Lower lobe of right lung (tissue), 2 donors: ENCODE measurements around the gene B3GALT5. TPM values are rescaled to one million over a fixed set of nuclear protein-coding genes. Genes with fewer than 3 reads are reported as not detected.

Source experiments
- ATAC-seq, 2 donors: fragments of 200-7000 bp; cut with Tn5 transposase; one replicate each; pipeline ENCODE4 v1.9.1; 2020 to 2022; ENCODE audit warnings: mild to moderate bottlenecking in 2 of 2, moderate library complexity in 2 of 2
- DNase-seq: peaks from one replicate; pipeline ENCODE4 v3.0.0-alpha.2; 2020
- H3K27ac ChIP-seq: fragments of 200-600 bp; one replicate; pipeline ENCODE4 v1.8.0; 2022
- H3K27me3 ChIP-seq: fragments of 200-600 bp; one replicate; pipeline ENCODE4 v1.8.0; 2022; ENCODE audit warnings: low read depth
- H3K36me3 ChIP-seq: fragments of 200-600 bp; one replicate; pipeline ENCODE4 v1.8.0; 2022; ENCODE audit warnings: mild to moderate bottlenecking
- H3K4me1 ChIP-seq: fragments of 200-600 bp; one replicate; pipeline ENCODE4 v1.8.0; 2022
- H3K4me3 ChIP-seq: fragments of 200-600 bp; one replicate; pipeline ENCODE4 v1.8.0; 2022; ENCODE audit warnings: mild to moderate bottlenecking
- H3K9me3 ChIP-seq: fragments of 200-600 bp; one replicate; pipeline ENCODE4 v1.8.0; 2022
- intact Hi-C: fragments of 100-400 bp; cut with DNase I; formaldehyde crosslinking; loops from one replicate; pipeline ENCODE4 v1.11.0; 2022
- total RNA-seq: library from RNA; stranded (reverse); fragmentation: NEBNext Ultra II Directional; extraction: Animal tissue kit (Norgen Biotek cat#: 25700); gene quantifications from one replicate; pipeline ENCODE4 v1.2.1, GENCODE V29; 2021
- TF ChIP-seq, protein P1 (sequence below): fragments of 200-600 bp; IDR thresholded peaks from one replicate; pipeline ENCODE4 v1.8.0; 2022; ENCODE audit warnings: antibody characterized with exemption, mild to moderate bottlenecking
- donor health status: DM: no; HTN: yes; CAD: no; lungs with severe emphysema.

B3GALT5 gene
- total RNA-seq, 1 donor from 2014 or later: 1.5 TPM

DNA sequence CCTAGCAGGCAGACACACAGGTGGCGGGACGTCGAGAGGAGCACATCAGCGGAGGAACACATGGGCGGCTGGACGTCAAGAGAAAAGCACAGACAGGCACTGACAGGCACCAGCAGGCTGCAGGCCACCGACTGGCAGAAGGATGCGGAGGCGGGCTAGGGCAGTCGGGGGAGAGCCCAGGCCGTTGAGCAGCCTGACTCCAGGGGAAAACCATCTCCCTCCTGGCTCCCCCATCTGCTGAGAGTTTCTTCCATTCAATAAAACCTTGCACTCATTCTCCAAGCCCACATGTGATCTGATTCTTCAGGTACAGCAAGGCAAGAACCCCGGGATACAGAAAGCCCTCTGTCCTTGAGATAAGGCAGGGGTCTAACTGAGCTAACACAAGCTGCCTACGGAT lies 25.5 kb downstream of the B3GALT5 start:
- intact Hi-C loops: no loop called here
- DNase-seq: no peak

DNA sequence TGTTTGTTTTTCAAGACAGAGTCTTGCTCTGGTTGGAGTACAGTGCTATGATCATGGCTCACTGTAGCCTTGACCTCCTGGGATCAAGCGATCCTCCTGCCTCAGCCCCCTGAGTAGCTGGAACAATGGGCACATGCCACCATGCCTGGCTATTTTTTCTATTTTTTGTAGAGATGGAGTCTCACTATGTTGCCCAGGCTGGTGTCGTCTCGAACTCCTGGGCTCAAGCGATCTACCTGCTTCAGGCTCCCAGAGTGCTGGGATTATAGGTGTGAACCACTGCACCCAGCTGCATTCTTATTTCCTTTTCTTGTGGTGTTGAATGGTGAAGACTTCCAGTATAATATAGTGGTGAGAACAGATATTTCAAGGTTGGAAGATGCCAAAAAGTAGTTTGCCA lies 28.0 kb downstream of the B3GALT5 start:
- peaks cover 10% of the 10 kb centered on the region for H3K27me3 ChIP-seq
- ATAC-seq: no peak
- no peaks in the 10 kb centered on the region for H3K36me3 ChIP-seq
- no peak for DNase-seq
- intact Hi-C loops: no loop called here
- no peaks in the 10 kb centered on the region for H3K4me1 ChIP-seq
- H3K4me3 ChIP-seq: no peak overlapping the region
- H3K9me3 ChIP-seq: no peaks in the 10 kb centered on the region
- no peak overlapping the region for H3K27ac ChIP-seq
- TF ChIP-seq, protein P1, sequence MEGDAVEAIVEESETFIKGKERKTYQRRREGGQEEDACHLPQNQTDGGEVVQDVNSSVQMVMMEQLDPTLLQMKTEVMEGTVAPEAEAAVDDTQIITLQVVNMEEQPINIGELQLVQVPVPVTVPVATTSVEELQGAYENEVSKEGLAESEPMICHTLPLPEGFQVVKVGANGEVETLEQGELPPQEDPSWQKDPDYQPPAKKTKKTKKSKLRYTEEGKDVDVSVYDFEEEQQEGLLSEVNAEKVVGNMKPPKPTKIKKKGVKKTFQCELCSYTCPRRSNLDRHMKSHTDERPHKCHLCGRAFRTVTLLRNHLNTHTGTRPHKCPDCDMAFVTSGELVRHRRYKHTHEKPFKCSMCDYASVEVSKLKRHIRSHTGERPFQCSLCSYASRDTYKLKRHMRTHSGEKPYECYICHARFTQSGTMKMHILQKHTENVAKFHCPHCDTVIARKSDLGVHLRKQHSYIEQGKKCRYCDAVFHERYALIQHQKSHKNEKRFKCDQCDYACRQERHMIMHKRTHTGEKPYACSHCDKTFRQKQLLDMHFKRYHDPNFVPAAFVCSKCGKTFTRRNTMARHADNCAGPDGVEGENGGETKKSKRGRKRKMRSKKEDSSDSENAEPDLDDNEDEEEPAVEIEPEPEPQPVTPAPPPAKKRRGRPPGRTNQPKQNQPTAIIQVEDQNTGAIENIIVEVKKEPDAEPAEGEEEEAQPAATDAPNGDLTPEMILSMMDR: no peak

More for the DNA sequence above, 25.5 kb downstream of the B3GALT5 start:
- TF ChIP-seq, protein P1: no peak
- no peak overlapping the region for H3K27ac ChIP-seq
- no peak overlapping the region for H3K4me3 ChIP-seq
- no peaks in the 10 kb centered on the region for H3K36me3 ChIP-seq
- no peak for ATAC-seq
- no peaks in the 10 kb centered on the region for H3K4me1 ChIP-seq
- H3K27me3 ChIP-seq: peaks cover 10% of the 10 kb centered on the region
- H3K9me3 ChIP-seq: no peaks in the 10 kb centered on the region

DNA sequence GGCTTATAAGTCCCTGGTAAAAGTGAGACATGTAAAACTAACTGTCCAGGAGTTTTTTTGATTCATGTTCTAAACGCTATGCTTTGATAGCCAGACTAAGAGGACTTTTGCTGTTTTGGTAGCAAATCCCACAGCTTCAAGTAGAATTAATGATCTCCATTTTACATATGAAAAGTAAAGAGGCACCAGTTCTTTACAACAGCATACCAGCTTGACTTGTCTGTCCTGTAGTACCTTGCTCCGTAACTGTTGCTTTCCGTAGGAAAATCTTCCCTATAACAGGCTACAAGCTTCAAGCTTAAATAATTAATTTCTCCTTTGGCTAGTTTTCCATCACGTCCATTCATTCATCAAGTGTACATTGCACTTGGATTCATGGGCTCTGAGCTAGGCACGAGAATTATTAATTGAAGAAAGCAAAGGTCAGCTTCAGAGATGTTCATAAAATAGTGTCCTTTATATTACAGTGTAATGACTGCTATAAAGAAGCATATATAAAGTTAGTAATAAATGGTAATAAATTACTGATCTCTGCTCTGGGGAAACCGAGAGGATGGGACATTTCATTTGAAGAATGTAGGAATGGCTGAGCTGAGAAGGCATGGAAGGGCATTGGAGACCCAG lies 29.2 kb downstream of the B3GALT5 start:
- Histone ChIP-seq H3K4me3 (no peak overlapping the region), H3K9me3 (no peaks in the 10 kb centered on the region), H3K36me3 (no peaks in the 10 kb centered on the region), H3K4me1 (no peaks in the 10 kb centered on the region), H3K27me3 (peaks cover 10% of the 10 kb centered on the region), H3K27ac (no peak overlapping the region)
- ATAC-seq (no peak), DNase-seq (no peak)
- TF ChIP-seq, protein P1: no peak
- intact Hi-C loops: no loop called here

DNA sequence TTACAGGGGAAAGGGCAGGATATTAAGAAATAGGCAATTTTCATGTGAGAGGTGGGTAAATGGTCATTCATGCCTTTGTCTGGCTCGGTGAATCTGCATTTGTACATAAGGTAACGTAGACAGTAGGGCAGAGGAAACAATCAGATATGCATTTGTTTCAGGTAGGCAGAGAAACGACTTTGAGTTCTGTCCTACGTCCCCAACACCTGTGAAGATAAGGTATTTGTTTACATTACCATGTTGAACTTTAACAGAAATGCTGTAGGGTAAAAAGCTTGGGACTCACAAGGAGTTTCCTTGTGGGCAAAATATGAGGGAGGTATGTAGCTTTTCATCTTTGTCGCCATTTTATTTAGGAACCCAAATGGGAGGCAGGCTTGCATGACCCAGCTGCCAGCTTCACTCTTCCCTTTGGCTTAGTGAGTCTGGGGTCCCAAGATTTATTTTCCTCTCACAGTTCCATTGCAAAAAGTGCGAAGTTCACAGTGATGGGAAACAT lies 31.4 kb downstream of the B3GALT5 start:
- intact Hi-C loops: no loop called here
- ATAC-seq (no peak), DNase-seq (no peak)
- H3K4me3 ChIP-seq: no peak overlapping the region
- H3K36me3 ChIP-seq: no peaks in the 10 kb centered on the region
- H3K4me1 ChIP-seq: no peaks in the 10 kb centered on the region
- H3K27ac ChIP-seq: no peak overlapping the region
- H3K9me3 ChIP-seq: no peaks in the 10 kb centered on the region
- TF ChIP-seq, protein P1: no peak
- peaks cover 3% of the 10 kb centered on the region for H3K27me3 ChIP-seq

- TF ChIP-seq, protein P1: no peak
- no peak for ATAC-seq
Observed at GRCh38 chr21:39645331-39645730, 32.6 kb downstream of the B3GALT5 start.

More at GRCh38 chr21:39645331-39645730, 32.6 kb downstream of the B3GALT5 start:
- Histone ChIP-seq H3K36me3 (no peaks in the 10 kb centered on the region), H3K27ac (no peak overlapping the region), H3K4me3 (no peak overlapping the region), H3K9me3 (no peaks in the 10 kb centered on the region), H3K27me3 (peaks cover 3% of the 10 kb centered on the region), H3K4me1 (no peaks in the 10 kb centered on the region)
- DNase-seq: no peak
- intact Hi-C loops: no loop called here
